ENCODE measurements around the gene CTXND1.

CTXND1 gene

GRCh38 chr15:80151576-80151975 is 100.4 kb downstream of the CTXND1 start:
- DNase-seq (ENCODE audit: insufficient read length, low spot score) (no peak), FAIRE-seq (no peak)
- TF ChIP-seq POLR2A (IDR thresholded peaks at IDR 0.05; ENCODE audit: low read depth, low read length) = no peak

DNA sequence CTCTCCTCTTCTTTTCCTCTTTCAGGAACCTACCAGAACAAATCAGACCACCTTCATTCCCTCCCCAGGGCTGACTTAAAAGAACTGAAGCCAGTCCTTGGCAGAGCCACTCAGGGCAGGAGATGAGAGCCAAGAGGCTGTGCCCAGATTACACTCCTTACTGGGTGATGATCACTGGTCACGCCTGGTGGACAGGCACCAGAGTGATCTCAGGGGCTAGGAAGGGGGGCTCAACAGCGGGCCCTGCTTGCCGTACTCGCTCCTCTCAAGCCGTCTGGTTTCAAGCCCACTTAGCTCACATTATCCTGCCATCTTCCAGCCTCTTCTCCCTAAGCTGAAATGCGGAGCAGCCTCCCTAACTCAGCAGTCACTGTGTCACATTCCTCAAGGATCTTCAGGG is 100.9 kb downstream of the CTXND1 start:
- TF ChIP-seq POLR2A (IDR thresholded peaks at IDR 0.05; ENCODE audit: low read depth, low read length) = no peak
- no peak for FAIRE-seq
- no peak for DNase-seq (ENCODE audit: insufficient read length, low spot score)
